Activated naive CD4-positive, alpha-beta T cell treated with Interleukin-2 at 50 U/mL for 16 hours (primary cell): ENCODE measurements around the gene HIVEP3.

ENCODE experiments used
- DNase-seq: peaks from one replicate; pipeline ENCODE4 v3.0.0-alpha.2; 2020

Gene HIVEP3

DNA sequence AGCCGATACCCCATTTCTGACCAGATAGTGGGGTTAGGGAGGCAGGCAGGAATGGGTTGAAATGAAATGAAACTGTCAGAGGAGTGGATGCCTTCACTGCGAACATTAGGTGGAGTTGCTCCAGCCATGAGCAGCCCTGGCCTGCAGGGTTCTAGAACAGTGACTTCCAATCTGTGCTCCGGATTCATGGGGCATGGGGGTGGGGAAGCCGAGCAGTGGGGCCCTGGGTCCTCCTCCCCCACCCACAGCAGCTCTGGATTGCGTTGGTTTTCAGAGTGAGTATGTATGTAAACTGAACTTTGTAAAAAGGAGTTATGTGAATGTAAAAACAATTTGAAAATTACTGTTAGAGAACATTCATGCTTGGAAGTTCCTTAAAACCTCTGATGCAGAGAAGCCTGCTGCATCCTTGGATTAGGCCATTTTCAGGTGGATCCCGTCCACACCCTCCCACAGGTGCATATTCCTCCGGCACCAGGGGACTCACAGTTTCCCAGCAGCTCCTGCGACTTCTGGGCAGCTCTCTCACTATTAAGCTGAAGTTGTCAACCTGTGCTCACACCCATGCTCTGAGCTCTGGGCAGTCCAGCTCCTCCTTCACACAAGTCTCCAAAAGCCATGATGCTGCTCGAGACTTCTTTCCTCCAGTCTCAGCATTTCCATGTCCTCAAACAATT lies 379.8 kb downstream of the HIVEP3 start:
- peak; percentile 1 for DNase-seq

DNA sequence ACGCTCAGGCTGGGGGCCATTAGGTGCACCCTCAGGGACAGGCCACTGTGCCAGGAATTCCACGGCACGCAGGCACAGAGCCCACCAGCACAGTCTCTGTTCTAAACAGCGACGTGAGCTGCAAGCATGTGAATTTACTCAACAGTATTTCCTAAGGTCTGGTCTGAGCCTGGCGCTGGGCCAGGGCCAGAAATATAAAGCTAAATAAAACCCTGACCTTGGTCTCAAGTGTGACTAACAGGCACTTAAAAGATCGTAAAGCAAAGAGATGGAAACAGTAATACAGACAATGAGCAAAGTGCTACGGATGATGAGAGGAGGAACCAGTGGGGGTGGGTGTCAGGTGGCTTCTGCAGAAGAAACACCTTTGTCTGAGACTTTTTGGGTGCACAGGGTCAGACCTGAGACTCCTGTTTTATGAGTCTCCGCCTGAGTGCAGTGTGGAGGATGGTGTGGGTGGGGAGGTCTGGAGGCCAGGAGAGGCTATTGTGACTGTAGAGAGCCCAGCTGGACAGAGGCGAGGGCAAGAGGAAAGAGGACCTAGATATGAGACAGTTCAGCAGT lies 380.9 kb downstream of the HIVEP3 start:
- DNase-seq: no peak

DNA sequence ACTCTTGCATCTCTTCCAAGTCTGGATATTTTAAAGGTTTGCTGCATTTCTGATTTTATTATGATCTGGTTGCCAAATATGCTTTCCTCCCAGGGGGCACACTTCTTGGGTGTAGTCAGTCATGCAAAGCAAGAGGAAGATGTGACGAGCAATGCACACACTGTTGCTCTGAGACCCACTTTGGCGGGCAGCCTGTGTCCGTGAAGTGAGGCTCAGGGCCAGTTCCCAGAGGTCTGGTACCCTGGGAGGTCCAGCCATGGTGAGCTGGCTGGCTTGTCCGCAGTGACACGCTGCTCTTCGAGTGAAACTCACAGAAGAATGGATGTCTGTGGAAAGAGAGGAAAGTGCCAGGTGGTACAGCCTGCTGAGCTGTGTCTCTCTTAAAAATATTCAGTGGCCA lies 381.5 kb downstream of the HIVEP3 start:
- no peak for DNase-seq

DNA sequence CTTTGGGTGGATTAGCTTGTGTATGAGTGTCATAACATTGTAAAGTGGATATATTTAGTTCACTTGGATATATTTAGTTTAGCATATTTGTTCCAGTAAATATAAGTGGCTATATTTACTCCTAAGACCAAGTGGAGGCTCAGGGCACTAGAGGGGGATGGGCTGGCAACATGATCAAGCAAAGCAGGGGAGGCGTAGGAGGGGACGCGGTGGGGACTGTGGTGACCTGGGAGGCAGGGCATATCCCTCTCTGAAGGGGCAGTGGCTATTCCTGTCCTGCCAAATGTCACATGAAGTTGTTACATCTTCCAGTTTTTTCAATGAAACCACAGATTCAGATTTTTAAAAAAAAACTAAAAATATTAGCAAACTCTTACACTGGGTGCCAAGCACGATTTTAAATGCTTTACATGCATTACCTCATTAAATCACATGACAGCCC lies 382.3 kb downstream of the HIVEP3 start:
- DNase-seq: no peak

DNA sequence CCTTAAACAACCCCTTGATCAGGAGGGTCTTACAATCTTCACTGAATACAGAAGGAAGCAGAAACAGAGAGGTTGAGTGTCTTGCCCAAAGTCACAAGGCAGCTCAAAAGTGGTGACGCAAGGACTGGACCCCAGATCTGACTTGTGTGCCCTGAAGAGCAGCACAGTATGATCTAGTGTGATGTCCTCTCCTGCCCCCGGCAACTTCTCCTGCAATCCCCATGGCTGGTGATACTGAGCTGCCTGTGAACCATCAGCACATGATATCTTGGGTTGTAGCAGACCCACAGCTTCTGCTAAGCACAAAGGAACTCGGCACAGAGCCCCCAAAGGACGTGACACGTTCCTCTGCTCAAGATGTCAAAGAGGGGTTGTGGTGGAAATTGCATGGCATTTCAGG lies 383.0 kb downstream of the HIVEP3 start:
- DNase-seq: no peak

DNA sequence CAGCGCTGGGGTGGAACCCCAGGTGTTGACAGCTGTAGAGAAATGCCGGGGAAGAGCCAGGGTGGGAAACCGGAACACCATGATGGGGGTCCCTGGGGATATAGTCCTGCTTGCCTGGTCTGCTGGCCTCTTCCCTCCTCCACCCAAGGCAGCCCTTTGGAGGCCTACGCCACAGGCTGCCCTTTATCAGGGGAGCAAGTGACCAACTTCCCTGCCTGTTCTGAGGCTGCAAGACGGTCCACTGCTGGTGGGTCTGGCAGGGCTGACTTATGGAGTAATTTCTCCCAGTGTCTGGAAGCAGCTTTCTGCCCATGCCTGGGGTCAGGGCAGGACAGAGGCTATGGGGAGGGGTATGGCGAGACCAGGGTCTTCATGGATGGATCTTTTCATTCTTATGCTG lies 383.4 kb downstream of the HIVEP3 start:
- DNase-seq: no peak

DNA sequence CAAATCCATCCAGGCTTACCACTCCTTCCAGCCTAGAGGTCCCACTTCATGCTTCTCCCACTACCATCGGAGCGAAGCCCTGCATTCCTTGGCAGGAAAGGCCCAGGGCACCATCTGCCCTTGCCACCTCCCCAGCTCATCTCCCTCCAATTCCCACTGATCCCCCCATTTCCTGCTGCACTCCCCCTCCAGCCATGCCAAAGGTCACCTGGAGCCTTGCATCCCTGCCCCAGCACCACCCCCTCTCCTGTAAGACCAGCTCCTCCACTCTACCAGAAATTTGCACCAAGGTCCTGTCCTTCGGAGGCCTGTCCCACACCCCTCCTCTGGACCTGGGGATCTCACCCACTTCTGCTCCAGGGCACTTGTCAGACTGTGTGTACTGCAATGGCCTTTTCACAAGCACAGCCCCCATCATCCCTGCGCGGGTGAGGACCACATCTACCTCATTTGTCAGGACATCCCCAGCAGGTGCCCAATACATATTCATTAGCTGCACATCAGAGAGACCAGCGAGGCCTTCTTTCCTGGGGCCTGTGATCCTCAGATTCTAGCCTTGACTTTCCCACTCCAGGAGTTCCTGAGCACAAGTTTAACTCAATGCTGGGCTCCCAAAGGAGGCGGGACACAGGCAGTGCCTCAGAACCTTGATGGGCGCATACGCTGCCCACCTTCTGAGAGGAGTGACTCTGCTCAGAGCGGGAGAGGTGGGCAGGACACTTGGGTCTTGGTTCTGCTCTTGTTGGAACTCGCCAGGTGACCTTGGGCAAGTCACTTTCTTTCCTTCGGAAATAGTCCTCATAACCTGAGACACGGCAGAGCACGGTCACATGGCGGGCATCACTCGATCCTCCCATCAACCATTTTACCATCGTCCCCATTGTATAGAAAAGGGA lies 384.3 kb downstream of the HIVEP3 start:
- no peak for DNase-seq

DNA sequence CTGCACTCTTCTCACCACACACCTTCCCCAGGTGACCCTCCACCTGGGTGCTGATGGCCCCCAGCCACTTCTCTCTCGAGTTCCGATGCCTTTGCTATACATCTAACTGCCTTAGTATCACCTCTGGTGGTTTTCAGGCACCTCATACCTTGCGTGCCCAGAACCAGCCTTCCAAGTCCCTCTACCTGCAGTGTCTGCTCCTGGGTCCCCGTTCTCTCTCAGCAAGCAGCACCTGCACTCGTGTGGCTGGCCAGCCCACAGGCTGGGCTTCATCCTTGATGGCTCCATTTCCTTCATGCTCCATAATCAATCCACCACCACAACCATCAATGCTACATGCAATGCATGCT lies 385.0 kb downstream of the HIVEP3 start:
- no peak for DNase-seq

DNA sequence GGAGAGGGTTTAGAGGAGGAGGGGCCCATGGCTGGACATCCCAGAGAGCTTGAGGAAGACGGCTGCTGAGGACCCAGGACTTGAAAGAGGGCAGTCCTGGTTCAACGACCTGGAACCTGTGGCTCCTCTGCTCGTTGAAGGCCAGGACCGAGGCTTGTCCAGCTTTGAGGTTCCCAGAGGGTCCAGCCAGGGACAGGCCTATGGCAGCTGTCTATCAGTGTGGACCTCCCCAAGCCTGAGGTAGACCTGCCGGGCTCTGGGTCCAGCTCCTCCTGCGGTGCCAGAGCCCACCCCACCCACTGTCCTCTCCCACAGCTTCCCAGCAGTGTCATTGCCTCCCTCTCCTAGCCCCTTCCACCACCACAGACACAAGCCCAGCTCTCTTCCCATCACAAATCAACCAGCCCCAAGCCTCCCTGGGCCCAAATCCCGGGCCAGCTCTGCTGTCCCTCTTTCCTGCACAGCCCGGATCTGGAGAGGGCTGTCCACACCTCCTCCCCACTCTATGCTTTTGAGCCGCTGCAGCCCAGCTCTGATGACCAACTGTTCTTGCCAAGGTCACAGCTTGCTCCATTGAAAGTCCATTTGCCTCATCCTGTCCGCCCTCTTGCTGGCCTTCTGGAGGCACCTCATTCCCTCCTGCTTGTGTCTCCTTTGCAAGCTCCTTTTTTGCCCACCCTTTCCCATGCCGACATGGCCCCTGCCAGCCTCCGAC lies 385.5 kb downstream of the HIVEP3 start:
- DNase-seq: no peak

DNA sequence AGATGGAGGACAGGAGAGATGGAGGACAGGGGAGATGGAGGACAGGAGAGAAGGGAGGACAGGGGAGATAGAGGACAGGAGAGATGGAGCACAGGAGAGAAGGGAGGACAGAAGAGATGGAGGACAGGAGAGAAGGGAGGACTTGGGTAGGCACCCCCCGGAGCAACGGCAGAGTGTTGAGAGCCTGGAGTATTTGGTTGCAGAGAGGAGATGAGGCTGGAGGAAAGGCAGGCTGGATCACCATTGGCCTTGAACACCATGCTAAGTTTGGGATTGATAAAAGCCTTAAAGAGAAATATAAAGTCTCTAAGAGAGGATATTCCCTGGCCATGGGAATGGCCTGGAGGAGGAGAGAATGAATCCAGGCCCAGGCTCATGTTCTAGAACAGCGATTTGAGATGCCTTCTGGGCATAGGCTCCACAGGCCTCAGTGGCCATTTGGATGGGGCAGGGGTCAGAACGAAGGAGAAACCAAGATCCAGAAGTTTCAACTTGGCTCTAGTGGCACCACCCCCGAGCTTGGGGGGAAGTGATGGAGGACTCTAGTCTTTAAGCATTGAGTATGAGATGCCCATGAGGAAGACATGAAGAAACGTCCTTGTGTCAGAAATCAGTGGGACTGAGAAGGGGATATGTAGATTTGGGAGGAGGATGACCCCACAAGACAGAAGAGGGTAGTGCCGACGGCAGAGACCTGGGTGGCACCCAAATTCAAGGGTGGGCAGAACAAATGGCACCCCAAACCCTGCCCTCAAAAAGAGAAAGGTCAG lies 386.3 kb downstream of the HIVEP3 start:
- DNase-seq: no peak

DNA sequence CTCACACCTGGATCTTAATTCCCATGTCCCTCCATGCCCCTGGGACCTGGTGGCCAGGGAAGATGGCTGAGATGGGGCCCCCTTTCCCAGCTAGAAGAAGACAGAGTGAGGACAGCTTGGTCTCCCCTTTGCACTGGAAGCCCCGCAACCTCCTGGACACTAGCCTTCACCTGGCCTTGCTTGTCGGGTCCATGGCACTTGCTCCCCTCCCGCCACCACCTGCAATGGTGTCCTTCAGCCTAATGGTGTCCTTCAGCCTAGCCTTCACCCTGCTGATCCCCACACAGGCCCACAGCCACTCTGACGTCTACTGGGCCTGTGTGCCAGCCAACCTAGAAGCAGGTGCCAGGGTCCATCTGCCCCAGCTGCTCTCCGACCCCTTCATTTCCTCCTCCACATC lies 388.3 kb downstream of the HIVEP3 start:
- DNase-seq: no peak

DNA sequence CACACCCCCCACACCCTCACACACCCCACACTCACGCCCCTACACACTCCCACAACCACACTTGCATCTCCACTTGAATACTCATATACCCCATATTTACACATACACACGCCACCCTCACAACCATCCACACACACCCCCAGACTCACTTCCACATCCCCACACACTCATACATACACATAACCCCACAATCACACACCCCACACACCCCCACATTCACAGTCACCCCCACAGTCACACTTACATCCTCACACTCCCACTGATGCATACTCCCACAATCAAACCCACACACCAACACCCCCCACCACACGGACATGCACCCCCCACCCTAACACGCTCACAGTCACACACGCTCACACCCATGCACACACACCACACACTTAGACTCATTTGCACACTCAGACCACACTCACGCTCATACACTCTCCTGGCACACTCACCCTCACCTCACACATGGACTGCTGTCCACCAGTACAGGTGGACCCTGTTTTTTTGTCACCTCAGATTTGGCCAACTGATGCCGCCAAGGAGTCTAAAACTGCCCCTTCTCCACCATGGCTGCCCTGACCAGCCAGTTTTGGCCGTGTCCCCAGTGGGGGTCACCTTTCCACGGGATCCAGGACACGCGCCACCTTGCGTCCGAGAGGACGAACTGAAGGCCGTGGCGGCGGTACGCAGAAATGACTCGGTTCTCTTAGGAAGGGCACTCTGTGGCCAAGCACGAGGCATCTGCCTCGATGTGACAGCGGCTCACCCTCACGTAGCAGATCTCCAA lies 388.9 kb downstream of the HIVEP3 start:
- DNase-seq: no peak

DNA sequence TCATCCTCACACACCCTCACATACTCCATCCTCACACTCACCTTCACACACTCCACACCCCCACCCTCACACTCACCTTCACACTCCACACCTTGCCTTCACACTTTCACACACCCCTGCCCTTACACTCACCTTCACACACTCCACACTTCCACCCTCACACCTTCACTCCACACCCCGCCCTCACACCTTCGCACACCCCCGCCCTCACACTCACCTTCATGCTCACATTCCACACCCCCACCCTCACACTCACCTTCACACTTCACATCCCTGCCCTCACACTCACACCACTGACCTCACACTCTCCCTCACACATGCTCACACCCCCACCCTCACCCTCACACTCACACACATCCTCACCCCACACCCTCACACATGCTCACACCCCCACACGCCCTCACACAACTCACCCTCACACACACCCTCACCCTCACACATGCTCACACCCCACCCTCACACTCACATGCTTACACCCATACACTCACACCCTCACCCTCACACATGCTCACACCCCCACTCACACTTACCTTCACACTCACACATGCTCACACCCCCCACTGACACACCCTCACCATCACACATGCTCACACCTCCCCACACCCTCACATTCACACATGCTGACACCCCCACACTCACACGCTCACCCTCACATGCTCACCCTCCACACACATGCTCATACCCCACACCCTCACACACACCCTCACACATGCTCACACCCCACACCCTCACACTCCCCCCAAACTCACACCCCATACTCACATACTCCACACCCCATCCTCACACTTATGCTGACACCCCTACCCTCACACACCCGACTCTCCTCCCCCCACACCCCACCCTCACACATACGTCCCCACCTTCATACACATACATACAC lies 389.8 kb downstream of the HIVEP3 start:
- no peak for DNase-seq

DNA sequence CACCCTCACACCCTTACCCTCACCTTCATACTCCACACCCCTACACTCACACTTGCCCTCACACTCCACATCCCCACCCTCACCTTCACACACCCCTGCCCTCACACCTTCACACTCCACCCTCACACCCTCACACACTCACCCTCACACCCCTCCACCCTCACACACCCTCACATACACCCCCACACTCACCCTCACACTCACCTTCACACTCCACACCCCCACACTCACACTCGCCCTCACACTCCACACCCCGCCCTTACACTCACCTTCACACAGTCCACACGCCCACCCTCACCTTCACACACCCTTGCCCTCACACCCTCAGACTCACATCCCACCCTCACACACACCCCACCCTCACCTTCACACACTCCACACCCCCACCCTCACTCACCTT lies 390.6 kb downstream of the HIVEP3 start:
- no peak for DNase-seq

DNA sequence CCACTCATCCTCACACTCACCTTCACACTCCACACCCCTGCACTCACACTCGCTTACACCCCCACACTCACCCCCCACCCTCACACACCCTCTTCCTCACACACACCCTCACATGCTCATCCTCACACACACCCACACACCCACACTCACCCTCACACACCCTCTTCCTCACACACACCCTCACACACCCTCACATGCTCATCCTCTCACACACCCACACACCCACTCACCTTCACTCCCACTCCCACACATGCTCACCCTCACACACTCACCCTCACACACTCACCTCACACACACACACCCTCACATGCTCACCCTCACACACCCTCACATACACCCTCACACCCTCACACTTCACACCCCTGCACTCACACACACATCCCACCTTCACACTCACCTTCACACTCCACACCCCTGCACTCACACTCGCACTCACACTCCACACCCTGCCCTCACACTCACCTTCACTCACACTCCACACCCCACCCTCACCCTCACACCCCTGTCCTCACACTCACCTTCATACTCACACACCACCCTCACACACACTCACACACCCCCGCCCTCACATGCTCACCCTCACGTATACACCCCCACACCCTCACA lies 391.7 kb downstream of the HIVEP3 start:
- no peak for DNase-seq

DNA sequence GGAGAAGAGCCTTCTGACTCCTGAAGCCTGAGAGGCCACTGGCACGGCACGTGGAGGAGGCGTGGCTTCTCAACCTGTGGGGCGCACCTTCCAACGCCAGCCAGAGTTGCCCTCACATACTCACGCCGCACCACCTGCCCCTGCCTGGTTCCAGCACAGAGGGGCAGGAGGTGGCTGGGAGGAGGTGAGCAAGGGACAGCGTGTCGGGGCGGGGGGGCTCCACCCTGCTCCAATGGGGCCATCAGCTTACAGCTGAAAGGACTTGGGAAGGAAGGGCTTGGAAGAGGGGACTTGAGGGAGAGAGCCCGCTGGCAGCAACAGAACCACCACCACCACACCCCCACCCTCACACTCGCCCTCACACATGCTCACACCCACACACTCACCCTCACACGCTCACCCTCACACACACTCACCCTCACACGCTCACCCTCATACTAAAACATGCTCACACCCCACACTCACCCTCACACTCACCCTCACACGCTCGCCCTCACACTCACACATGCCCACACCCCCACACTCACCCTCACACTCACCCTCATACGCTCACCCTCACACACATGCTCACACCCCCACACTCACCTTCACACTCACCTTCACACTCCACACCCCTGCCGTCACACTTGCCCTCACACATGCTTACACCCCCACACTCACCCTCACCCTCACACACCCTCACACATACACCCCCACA lies 392.7 kb downstream of the HIVEP3 start:
- DNase-seq: no peak

DNA sequence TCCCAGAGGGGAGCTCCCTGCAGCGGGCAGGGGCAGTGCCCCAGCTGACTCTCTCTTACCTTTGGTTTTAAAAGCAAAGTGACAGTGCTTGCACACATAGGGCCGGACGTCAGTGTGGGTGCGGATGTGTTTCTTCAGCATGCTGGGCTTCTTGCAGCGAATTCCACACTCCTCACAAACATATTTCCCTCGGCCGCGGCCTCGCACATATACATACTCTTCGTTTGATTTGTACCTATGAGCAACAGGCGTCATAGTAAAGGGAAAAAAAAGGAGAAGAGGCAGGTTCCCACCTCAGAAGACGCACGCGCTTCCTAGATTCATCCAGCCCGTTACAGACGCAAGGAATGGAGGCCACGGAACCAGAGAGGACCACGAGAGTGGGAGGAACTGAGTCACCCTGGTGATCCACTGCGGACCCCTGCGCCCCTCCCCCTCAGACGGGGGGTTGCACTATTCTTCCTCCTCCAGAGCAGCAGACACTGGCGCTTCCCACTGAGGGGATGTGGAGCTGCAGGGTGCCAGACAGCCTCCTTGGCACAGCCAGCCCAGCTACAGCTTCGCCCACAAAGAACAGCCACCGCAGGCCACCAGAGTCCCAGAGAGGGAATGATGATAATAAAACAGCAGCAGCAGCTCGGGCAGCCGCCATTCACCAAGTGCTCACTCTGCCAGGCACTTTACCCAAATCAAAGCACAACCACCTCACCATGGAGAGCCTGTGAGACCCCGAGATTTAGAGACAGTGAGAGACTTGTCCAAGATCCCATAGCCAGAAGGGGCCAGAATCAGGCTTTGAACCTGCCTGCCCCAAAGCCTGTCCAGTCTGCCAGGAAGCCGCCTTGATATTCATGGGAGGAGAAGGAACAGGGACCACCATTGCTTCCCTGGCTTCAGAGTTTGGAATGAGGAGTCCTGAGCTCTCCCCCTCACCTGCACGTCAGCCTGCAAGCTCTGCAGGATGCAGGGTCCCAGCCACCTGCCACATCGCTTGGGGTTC lies 393.7 kb downstream of the HIVEP3 start:
- no peak for DNase-seq

DNA sequence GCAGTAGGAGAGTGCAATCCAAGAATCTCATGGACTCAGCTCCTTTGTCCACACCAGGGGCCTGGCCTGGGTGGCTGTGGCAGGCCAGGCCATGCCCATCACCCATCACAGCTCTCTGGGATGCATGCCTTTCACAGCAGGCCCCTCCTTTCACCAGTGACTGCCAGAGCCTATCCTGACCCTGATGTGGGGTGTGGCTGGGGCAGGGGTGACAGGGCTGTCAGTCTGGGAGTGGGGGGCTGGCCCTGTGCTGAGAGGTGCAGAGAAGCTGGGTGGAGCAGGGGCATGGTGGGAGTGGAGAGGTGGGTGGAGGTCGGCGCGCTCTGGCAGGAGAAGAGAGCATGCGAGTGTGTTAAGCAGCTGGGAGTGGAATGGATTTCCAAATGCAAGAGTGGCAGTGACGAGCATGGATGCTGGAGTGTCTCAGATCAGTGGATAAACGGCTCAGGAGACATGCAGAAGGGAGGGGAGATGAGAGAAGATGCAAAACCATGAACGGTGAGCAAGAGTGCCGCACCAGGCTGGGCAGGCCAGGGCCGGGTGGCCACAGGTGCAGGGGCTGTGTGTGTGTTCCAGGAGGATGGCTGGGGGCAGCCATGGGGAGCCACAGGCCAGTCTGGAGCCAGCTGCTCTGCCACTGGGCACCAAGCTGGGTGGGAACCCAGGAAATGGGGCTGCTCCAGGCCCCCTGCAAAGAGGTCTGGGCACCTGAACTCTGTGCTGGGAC lies 394.6 kb downstream of the HIVEP3 start:
- DNase-seq: no peak
